SU-DHL-6 (cell line): ENCODE results near the gene NOC2L.

Source experiments
- H2AFZ ChIP-seq: fragments of 200-600 bp; sonication (generic); 2 replicates; pipeline ENCODE4 v1.6.1; 2014; ENCODE audit warnings: low read depth, mild to moderate bottlenecking, moderate library complexity, mixed read lengths, antibody characterized with exemption, low read length; ENCODE audit not compliant: severe bottlenecking
- H3F3A ChIP-seq: fragments of 200-600 bp; shearing (Covaris generic); 2 replicates; pipeline ENCODE4 v1.6.0; 2016; ENCODE audit warnings: antibody characterized with exemption, mild to moderate bottlenecking; ENCODE audit not compliant: insufficient read depth
- H3K27ac ChIP-seq: fragments of 200-600 bp; sonication (generic); 2 replicates; pipeline ENCODE4 v1.5.1; 2016; ENCODE audit warnings: low read depth, mild to moderate bottlenecking, low read length, moderate library complexity, mixed read lengths
- H3K27me3 ChIP-seq: fragments of 200-600 bp; sonication (generic), shearing (Covaris generic); 2 replicates; pipeline ENCODE4 v1.6.0; 2014; ENCODE audit warnings: mild to moderate bottlenecking, low read length
- H3K36me3 ChIP-seq: fragments of 200-600 bp; sonication (generic); 2 replicates; pipeline ENCODE4 v1.6.1; 2014; ENCODE audit warnings: mild to moderate bottlenecking, low read length, mixed read lengths
- H3K4me2 ChIP-seq: fragments of 300-600, 200-600 bp; shearing (Covaris generic), sonication (generic); 2 replicates; pipeline ENCODE4 v1.6.0; 2014; ENCODE audit warnings: low read length, low read depth, mild to moderate bottlenecking; ENCODE audit not compliant: poor library complexity, severe bottlenecking
- H3K4me3 ChIP-seq: fragments of 200-600 bp; sonication (generic); 2 replicates; pipeline ENCODE4 v1.5.1; 2014; ENCODE audit warnings: antibody characterized with exemption, low read length, mild to moderate bottlenecking, mixed read lengths; ENCODE audit not compliant: insufficient read depth, poor library complexity, severe bottlenecking
- H3K79me2 ChIP-seq: fragments of 200-600 bp; sonication (generic); 2 replicates; pipeline ENCODE4 v1.6.1; 2014; ENCODE audit warnings: mild to moderate bottlenecking, low read length, moderate library complexity; ENCODE audit not compliant: insufficient read depth
- H3K9ac ChIP-seq: fragments of 200-600 bp; sonication (generic); 2 replicates; pipeline ENCODE4 v1.7.0; 2014; ENCODE audit warnings: mild to moderate bottlenecking, low read length
- H3K9me2 ChIP-seq: fragments of 200-600 bp; sonication (generic); replicated peaks from 2 replicates; pipeline ENCODE4 v1.6.1; 2014; ENCODE audit warnings: low read length; ENCODE audit not compliant: insufficient read depth
- H3K9me3 ChIP-seq: fragments of 200-600 bp; sonication (generic); 2 replicates; pipeline ENCODE4 v1.6.1; 2014; ENCODE audit warnings: low read length, mixed read lengths; ENCODE audit not compliant: insufficient read depth
- H4K20me1 ChIP-seq: fragments of 200-600 bp; sonication (generic); 2 replicates; pipeline ENCODE4 v1.6.1; 2014; ENCODE audit warnings: low read depth, mild to moderate bottlenecking, antibody characterized with exemption, low read length, moderate library complexity, mixed read lengths
- CTCF ChIP-seq: fragments of 200-600 bp; sonication (generic); IDR thresholded peaks from one replicate; pipeline ENCODE4 v1.5.1; 2017; ENCODE audit warnings: antibody characterized with exemption, mild to moderate bottlenecking, low read length, moderate library complexity; ENCODE audit not compliant: insufficient read depth, poor library complexity, severe bottlenecking
- EZH2phosphoT487 ChIP-seq: fragments of 200-600 bp; sonication (generic), shearing (Covaris generic); conservative IDR thresholded peaks from 2 replicates; pipeline ENCODE4 v1.6.1; 2018; ENCODE audit warnings: mild to moderate bottlenecking, antibody characterized with exemption, low read length, moderate library complexity, mixed read lengths

NOC2L gene

DNA sequence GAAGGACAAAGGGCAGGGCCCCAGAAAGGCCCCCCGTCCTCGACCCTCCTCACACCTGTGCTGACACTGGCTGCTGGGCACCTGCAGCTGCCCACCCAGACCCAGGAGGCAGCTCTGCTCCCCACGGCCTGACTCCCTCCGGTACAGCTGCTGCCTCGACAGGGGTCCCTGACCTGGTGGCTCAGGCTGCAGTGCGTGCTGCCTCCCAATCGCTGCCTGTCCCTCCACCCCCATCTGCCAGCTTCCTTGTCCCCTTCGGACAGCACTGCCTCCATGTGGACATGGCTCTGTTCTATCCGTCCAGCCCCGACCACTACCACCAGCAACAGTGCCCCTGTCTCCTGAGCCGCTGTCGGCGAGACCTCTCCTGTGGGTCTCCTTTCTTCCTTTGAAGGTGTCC, 4.1 kb downstream of the NOC2L start:
- H3K27me3 ChIP-seq, result no peaks in the 10 kb centered on the region
- no peaks in the 10 kb centered on the region; the same call in 1 of the 2 replicates for H3K36me3 ChIP-seq
- H3K9ac ChIP-seq, result no peak overlapping the region
- H3K27ac ChIP-seq, result no peak overlapping the region
- no peak overlapping the region for H3K4me2 ChIP-seq
- no peaks in the 10 kb centered on the region for H3F3A ChIP-seq
- peaks cover 18% of the 10 kb centered on the region for H3K79me2 ChIP-seq
- no peaks in the 10 kb centered on the region for H4K20me1 ChIP-seq
- no peaks in the 10 kb centered on the region for H3K9me3 ChIP-seq
- H3K9me2 ChIP-seq, result no peaks in the 10 kb centered on the region
- H3K4me3 ChIP-seq, result no peak overlapping the region
- TF ChIP-seq CTCF, result no peak
- TF ChIP-seq EZH2phosphoT487, result no peak
- no peak overlapping the region for H2AFZ ChIP-seq

DNA sequence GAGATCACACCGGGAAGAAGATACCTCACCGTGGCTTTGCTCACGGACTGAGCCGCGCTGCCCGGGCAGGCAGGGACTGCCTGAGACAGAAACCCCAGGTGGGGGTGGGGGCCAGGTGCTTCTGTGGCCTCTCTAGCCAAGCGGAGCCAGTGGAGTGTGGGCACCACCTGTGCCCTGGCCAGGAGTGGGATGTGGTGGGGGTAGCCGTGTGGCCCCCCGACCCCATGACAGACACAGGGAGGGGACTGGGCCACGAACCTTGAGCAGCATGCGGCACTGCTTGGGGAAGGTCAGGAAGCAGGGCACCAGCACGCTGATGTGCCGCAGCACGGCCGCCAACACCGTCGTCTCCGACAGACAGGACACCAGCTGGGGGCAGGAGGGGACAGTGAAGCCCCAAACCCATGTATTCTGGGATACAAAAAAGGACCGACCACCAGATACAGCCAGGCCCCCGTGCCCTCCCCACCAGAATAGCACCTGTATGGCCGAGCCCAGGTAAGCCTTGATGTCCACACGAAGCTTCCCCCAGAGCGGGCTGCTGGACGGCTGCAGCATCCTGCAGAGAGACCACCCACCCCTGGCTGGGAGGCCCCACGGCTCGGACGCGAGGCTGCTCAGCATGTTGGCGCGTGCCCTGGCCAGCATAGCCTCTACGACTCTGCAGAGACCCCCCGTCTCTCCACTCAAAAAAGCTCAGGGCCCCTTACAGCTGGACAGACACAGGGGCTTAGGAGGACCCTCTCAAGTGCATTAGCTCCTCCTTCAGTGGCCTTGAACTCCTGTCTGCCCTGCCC, 5.3 kb downstream of the NOC2L start:
- H3K9me3 ChIP-seq, result no peaks in the 10 kb centered on the region
- no peaks in the 10 kb centered on the region for H3K9me2 ChIP-seq
- no peak overlapping the region for H3K4me2 ChIP-seq
- H3K4me3 ChIP-seq, result no peak overlapping the region
- H3K27ac ChIP-seq, result no peak overlapping the region
- peaks cover 16% of the 10 kb centered on the region for H3K79me2 ChIP-seq
- no peaks in the 10 kb centered on the region for H3K27me3 ChIP-seq
- H3K9ac ChIP-seq, result no peak overlapping the region
- TF ChIP-seq EZH2phosphoT487, result no peak
- H3F3A ChIP-seq, result no peaks in the 10 kb centered on the region
- H3K36me3 ChIP-seq, result no peaks in the 10 kb centered on the region; the same call in 1 of the 2 replicates
- H2AFZ ChIP-seq, result no peak overlapping the region
- H4K20me1 ChIP-seq, result no peaks in the 10 kb centered on the region

DNA sequence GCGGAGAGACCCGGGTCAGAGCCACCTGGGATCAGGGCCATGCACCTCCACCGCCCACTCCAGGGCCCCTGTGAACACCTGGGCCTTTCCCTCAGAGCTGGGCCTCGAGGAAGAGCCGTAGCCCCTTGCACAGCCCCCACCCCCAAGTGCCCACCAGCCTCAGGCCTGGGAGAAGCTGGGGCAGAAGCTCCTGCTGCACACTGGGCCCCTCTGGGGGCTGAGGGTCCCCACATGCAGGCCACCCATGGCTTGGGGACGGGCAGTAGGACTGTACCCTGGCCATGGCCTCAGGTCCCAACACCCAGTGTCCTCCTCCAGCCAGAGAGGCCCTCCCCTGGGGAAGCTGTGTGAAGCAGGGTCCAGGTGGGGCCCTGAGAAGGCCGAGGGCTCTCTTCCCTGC, 6.5 kb downstream of the NOC2L start:
- H3K27ac ChIP-seq, result no peak overlapping the region
- H3K9ac ChIP-seq, result no peak overlapping the region
- H2AFZ ChIP-seq, result no peak overlapping the region
- no peaks in the 10 kb centered on the region for H3F3A ChIP-seq
- no peaks in the 10 kb centered on the region for H3K9me3 ChIP-seq
- no peak overlapping the region for H3K4me2 ChIP-seq
- H4K20me1 ChIP-seq, result no peaks in the 10 kb centered on the region
- H3K27me3 ChIP-seq, result no peaks in the 10 kb centered on the region
- no peaks in the 10 kb centered on the region; the same call in 1 of the 2 replicates for H3K36me3 ChIP-seq
- H3K9me2 ChIP-seq, result no peaks in the 10 kb centered on the region
- H3K79me2 ChIP-seq, result peaks cover 4% of the 10 kb centered on the region
- TF ChIP-seq CTCF (no peak), EZH2phosphoT487 (no peak)
- H3K4me3 ChIP-seq, result no peak overlapping the region

DNA sequence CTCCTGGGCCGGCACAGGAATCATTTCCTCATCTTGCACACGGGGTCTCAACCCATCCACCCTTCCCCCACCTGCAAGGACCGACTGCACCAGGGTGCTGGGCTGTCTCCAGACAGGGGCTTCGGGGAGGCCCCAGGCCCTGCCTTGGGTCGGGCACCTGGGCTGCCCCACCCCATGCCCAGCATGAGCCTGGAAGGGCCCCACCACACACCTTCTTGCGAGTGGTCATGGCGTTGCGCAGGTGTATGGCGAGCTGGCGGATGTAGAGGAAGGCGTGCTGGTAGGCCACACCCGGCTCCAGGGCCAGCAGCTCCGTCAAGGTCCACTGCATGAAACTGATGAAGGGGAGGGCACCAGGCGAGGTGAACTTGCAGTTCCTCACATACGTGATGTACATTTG, 6.9 kb downstream of the NOC2L start:
- H3K9ac ChIP-seq, result no peak overlapping the region
- no peak overlapping the region for H2AFZ ChIP-seq
- H3K27me3 ChIP-seq, result no peaks in the 10 kb centered on the region
- H3K9me3 ChIP-seq, result no peaks in the 10 kb centered on the region
- H3K79me2 ChIP-seq, result peaks cover under 1% of the 10 kb centered on the region; the same call in 1 of the 2 replicates
- H3K27ac ChIP-seq, result no peak overlapping the region
- H3K4me3 ChIP-seq, result no peak overlapping the region
- H3K4me2 ChIP-seq, result no peak overlapping the region
- no peak for TF ChIP-seq EZH2phosphoT487
- no peak for TF ChIP-seq CTCF
- no peaks in the 10 kb centered on the region for H3K9me2 ChIP-seq
- H4K20me1 ChIP-seq, result no peaks in the 10 kb centered on the region
- H3F3A ChIP-seq, result no peaks in the 10 kb centered on the region
- H3K36me3 ChIP-seq, result no peaks in the 10 kb centered on the region; the same call in 1 of the 2 replicates
